ENCODE results near the gene ATP1A2. TPM values are rescaled to one million over a fixed set of nuclear protein-coding genes. Genes with fewer than 3 reads are reported as not detected.
A peak's percentile ranks its signal among the peaks of the same experiment; 100 is the strongest.

Gene ATP1A2
- total RNA-seq, 1 experiment from 2014 or later = 23.2 TPM

DNA sequence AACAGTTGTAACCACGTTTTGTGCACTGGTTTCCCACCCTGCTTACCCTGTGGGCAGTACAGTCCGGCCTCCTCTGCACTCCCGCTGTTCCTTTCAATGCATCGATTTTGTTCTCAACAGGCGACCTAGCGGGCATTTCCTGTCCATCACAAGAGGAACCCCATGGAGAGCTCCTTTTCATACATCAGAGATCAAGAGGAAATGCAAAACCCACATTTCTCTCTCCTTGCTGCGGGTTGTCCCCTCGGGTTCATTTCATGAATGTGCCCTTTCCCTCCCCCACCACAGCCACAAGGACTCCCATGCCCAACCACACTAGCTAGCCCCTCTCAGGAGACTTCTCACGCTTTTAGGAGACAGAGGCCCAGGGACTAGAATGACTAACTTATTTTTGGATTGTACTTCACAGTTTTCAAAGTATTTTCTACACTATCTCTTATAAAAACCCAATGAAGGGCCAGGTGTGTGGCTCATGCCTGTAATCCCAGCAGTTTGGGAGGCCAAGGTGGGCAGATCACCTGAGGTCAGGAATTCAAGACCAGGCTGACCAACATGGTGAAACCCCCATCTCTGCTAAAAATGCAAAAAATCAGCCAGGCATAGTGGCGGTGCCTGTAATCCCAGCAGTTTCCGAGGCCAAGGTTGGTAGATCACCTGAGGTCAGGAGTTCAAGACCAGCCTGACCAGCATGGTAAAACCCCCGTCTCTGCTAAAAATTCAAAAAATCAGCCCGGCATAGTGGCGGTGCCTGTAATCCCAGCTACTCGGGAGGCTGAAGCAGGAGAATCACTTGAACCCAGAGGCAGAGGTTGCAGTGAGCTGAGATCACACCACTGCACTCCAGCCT is 54.2 kb downstream of the ATP1A2 start (continued):
- TF ChIP-seq HMGXB4 (CRISPR knock-in tag; IDR thresholded peaks at IDR 0.05) (0 out of 2 replicates have a peak, but pooled peaks have one; percentile 6), SMAD3 (CRISPR knock-in tag; IDR thresholded peaks at IDR 0.05; ENCODE audit: borderline replicate concordance) (no peak), ZNF121 (CRISPR knock-in tag; IDR thresholded peaks at IDR 0.05) (peak; percentile 41; the same call in 1 of the 2 replicates), NR3C1 (CRISPR knock-in tag; conservative IDR thresholded peaks at IDR 0.05; ENCODE audit: low read depth) (no peak), KAT7 (CRISPR knock-in tag; IDR thresholded peaks at IDR 0.05; ENCODE audit: borderline replicate concordance) (no peak), IRF2 (CRISPR knock-in tag; IDR thresholded peaks at IDR 0.05; ENCODE audit: borderline replicate concordance, low read depth) (no peak), ERG (CRISPR knock-in tag; IDR thresholded peaks at IDR 0.05) (peak; percentile 60; the same call in 1 of the 2 replicates), ZBTB21 (CRISPR knock-in tag; IDR thresholded peaks at IDR 0.05; ENCODE audit: borderline replicate concordance) (peak; percentile 60; the same call in 1 of the 2 replicates), E2F1 (CRISPR knock-in tag; IDR thresholded peaks at IDR 0.05) (no peak), ETV6 (CRISPR knock-in tag; IDR thresholded peaks at IDR 0.05) (peak; percentile 85)
- TF ChIP-seq, protein P1, sequence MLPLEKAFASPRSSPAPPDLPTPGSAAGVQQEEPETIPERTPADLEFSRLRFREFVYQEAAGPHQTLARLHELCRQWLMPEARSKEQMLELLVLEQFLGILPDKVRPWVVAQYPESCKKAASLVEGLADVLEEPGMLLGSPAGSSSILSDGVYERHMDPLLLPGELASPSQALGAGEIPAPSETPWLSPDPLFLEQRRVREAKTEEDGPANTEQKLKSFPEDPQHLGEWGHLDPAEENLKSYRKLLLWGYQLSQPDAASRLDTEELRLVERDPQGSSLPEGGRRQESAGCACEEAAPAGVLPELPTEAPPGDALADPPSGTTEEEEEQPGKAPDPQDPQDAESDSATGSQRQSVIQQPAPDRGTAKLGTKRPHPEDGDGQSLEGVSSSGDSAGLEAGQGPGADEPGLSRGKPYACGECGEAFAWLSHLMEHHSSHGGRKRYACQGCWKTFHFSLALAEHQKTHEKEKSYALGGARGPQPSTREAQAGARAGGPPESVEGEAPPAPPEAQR (CRISPR knock-in tag; IDR thresholded peaks at IDR 0.05) = 0 out of 2 replicates have a peak, but pooled peaks have one; percentile 41
- TF ChIP-seq, protein P2, sequence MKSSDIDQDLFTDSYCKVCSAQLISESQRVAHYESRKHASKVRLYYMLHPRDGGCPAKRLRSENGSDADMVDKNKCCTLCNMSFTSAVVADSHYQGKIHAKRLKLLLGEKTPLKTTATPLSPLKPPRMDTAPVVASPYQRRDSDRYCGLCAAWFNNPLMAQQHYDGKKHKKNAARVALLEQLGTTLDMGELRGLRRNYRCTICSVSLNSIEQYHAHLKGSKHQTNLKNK (CRISPR knock-in tag; IDR thresholded peaks at IDR 0.05) = peak; percentile 81; the same call in 1 of the 2 replicates

DNA sequence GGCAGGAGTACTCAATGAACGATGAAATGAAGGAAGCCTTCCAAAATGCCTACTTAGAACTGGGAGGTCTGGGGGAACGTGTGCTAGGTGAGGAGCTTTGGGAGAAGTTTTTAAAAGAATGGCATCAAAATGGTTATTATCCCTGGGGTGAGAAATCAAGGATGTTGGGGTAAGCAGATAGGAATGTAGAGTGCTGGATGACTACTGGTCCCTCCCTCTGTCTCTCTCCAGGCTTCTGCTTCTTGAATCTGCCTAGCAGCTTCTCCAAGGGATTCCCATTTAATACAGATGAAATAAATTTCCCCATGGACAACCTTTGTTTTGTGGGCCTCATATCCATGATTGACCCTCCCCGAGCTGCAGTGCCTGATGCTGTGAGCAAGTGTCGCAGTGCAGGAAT is 55.8 kb downstream of the ATP1A2 start:
- DNase-seq (ENCODE audit: low spot score) (no peak), ATAC-seq (no peak)
- peaks cover 60% of the 10 kb centered on the region for H3K4me1 Mint-ChIP-seq
- ChIA-PET POLR2A (no interaction called here), CTCF (interaction anchor here (0.6 to 2.3 kb wide), 7 partner anchors 9 to 125 kb away, joined by 3 to 14 read pairs (median 8); partner anchors contain the start of gene CASQ1)
- H3K27ac Mint-ChIP-seq = peak overlapping the region; percentile 38
- H3K36me3 Mint-ChIP-seq = no peaks in the 10 kb centered on the region
- no peak overlapping the region for H3K4me3 Mint-ChIP-seq
- H3K9me3 Mint-ChIP-seq = no peaks in the 10 kb centered on the region
- H3K27me3 Mint-ChIP-seq (ENCODE audit: low read depth) = peaks cover 16% of the 10 kb centered on the region
- TF ChIP-seq, protein P3, sequence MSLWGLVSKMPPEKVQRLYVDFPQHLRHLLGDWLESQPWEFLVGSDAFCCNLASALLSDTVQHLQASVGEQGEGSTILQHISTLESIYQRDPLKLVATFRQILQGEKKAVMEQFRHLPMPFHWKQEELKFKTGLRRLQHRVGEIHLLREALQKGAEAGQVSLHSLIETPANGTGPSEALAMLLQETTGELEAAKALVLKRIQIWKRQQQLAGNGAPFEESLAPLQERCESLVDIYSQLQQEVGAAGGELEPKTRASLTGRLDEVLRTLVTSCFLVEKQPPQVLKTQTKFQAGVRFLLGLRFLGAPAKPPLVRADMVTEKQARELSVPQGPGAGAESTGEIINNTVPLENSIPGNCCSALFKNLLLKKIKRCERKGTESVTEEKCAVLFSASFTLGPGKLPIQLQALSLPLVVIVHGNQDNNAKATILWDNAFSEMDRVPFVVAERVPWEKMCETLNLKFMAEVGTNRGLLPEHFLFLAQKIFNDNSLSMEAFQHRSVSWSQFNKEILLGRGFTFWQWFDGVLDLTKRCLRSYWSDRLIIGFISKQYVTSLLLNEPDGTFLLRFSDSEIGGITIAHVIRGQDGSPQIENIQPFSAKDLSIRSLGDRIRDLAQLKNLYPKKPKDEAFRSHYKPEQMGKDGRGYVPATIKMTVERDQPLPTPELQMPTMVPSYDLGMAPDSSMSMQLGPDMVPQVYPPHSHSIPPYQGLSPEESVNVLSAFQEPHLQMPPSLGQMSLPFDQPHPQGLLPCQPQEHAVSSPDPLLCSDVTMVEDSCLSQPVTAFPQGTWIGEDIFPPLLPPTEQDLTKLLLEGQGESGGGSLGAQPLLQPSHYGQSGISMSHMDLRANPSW (CRISPR knock-in tag; conservative IDR thresholded peaks at IDR 0.05; ENCODE audit: low read depth) = no peak
- TF ChIP-seq MXD4 (CRISPR knock-in tag; IDR thresholded peaks at IDR 0.05; ENCODE audit: borderline replicate concordance) (no peak), GRHL2 (CRISPR knock-in tag; IDR thresholded peaks at IDR 0.05; ENCODE audit: insufficient replicate concordance, severe bottlenecking) (no peak), NR1H2 (CRISPR knock-in tag; IDR thresholded peaks at IDR 0.05) (no peak), PRRX2 (CRISPR knock-in tag; IDR thresholded peaks at IDR 0.05) (no peak), FOXP4 (CRISPR knock-in tag; IDR thresholded peaks at IDR 0.05) (no peak), PRDM15 (CRISPR knock-in tag; IDR thresholded peaks at IDR 0.05) (no peak), FOXJ3 (CRISPR knock-in tag; IDR thresholded peaks at IDR 0.05; ENCODE audit: borderline replicate concordance) (no peak)

Measured in WTC11 (cell line).